ENCODE results near the gene SNX27. TPM values are rescaled to one million over a fixed set of nuclear protein-coding genes. Genes with fewer than 3 reads are reported as not detected.
A peak's percentile ranks its signal among the peaks of the same experiment; 100 is the strongest.

SNX27 gene
- total RNA-seq, 6 donors from 2014 or later, result 35.0 to 62.9 (median 51.9) TPM

GRCh38 chr1:151584278-151584677 lies 27.6 kb upstream of the SNX27 start:
- no peak overlapping the region for H3K27ac ChIP-seq
- H3K9me3 ChIP-seq, result no peaks in the 10 kb centered on the region
- no peaks in the 10 kb centered on the region for H3K4me1 ChIP-seq
- peaks cover 0 to 21% (median 8%) of the 10 kb centered on the region in 4 donors for H3K36me3 ChIP-seq
- ATAC-seq (ENCODE audit: low FRiP score in 2 of 2) (no peak), DNase-seq (no peak)
- no peaks in the 10 kb centered on the region for H3K27me3 ChIP-seq
- WGBS, 2 donors, result 72 to 81% methylated on average over 6 of the region's 6 CpGs
- TF ChIP-seq POLR2AphosphoS5 (IDR thresholded peaks at IDR 0.05) (no peak), POLR2A (IDR thresholded peaks at IDR 0.05) (no peak), EP300 (IDR thresholded peaks at IDR 0.05) (no peak)
- TF ChIP-seq, protein P1, sequence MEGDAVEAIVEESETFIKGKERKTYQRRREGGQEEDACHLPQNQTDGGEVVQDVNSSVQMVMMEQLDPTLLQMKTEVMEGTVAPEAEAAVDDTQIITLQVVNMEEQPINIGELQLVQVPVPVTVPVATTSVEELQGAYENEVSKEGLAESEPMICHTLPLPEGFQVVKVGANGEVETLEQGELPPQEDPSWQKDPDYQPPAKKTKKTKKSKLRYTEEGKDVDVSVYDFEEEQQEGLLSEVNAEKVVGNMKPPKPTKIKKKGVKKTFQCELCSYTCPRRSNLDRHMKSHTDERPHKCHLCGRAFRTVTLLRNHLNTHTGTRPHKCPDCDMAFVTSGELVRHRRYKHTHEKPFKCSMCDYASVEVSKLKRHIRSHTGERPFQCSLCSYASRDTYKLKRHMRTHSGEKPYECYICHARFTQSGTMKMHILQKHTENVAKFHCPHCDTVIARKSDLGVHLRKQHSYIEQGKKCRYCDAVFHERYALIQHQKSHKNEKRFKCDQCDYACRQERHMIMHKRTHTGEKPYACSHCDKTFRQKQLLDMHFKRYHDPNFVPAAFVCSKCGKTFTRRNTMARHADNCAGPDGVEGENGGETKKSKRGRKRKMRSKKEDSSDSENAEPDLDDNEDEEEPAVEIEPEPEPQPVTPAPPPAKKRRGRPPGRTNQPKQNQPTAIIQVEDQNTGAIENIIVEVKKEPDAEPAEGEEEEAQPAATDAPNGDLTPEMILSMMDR (IDR thresholded peaks at IDR 0.05), result no peak
- no peak overlapping the region for H3K4me3 ChIP-seq

GRCh38 chr1:151584780-151585179 lies 27.1 kb upstream of the SNX27 start:
- H3K27ac ChIP-seq, result peak overlapping the region in 2 of 4 donors; percentile 3 to 42
- H3K9me3 ChIP-seq, result no peaks in the 10 kb centered on the region
- peaks cover 0 to 16% (median 6%) of the 10 kb centered on the region in 4 donors for H3K36me3 ChIP-seq
- ATAC-seq (ENCODE audit: low FRiP score in 2 of 2) (no peak), DNase-seq (no peak)
- no peaks in the 10 kb centered on the region for H3K27me3 ChIP-seq
- H3K4me3 ChIP-seq, result no peak overlapping the region
- no peaks in the 10 kb centered on the region for H3K4me1 ChIP-seq
- TF ChIP-seq POLR2A (IDR thresholded peaks at IDR 0.05), result no peak
- 79 to 83% methylated on average over 7 of the region's 7 CpGs for WGBS, 2 donors

- TF ChIP-seq POLR2A (IDR thresholded peaks at IDR 0.05), result no peak
These were observed 26.2 kb upstream of the SNX27 start for GRCh38 chr1:151585622-151586021.

DNA sequence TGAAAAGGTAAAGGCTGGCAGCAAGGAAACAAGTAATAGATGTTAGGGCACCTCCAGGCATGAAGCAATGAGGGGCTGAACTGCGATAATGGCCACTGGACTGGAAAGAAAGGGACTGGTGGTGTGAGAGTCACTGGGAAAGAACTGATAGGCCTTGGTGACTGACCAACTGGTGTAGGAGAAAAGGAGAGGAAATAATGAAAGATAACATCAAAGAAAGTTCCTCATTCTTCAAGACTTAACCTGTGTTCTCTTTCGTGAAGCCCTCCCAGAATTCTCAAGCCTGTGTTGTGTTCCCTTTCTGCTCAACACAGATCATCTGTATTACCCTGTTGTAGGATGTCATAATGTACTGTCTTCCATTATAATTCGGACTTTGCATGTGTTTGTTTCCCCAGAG lies 20.9 kb upstream of the SNX27 start:
- H3K4me3 ChIP-seq, result no peak overlapping the region
- peaks cover 0 to 9% (median 2%) of the 10 kb centered on the region in 4 donors for H3K4me1 ChIP-seq
- no peak overlapping the region for H3K27ac ChIP-seq
- no peak for ATAC-seq (ENCODE audit: low FRiP score in 2 of 2)
- WGBS, 2 donors, result 85 to 88% methylated on average over 3 of the region's 3 CpGs
- no peaks in the 10 kb centered on the region for H3K36me3 ChIP-seq
- no peak for TF ChIP-seq POLR2AphosphoS5 (IDR thresholded peaks at IDR 0.05)
- no peak for TF ChIP-seq EP300 (IDR thresholded peaks at IDR 0.05)
- TF ChIP-seq, protein P1 (IDR thresholded peaks at IDR 0.05), result no peak
- TF ChIP-seq POLR2A (IDR thresholded peaks at IDR 0.05), result no peak
- no peaks in the 10 kb centered on the region for H3K27me3 ChIP-seq
- no peaks in the 10 kb centered on the region for H3K9me3 ChIP-seq
- no peak for DNase-seq

More at GRCh38 chr1:151585622-151586021, 26.2 kb upstream of the SNX27 start:
- Histone ChIP-seq H3K27me3 (no peaks in the 10 kb centered on the region), H3K36me3 (peaks cover 0 to 12% (median 5%) of the 10 kb centered on the region in 4 donors), H3K4me3 (no peak overlapping the region), H3K9me3 (no peaks in the 10 kb centered on the region), H3K27ac (peak overlapping the region; percentile 13 to 45 (median 38)), H3K4me1 (no peaks in the 10 kb centered on the region)
- ATAC-seq (ENCODE audit: low FRiP score in 2 of 2) (peak; percentile 72 to 90), DNase-seq (peak in 1 of 2 donors; percentile 58)
- WGBS, 2 donors, result 0 to 13% methylated on average over 1 of the region's 1 CpG

GRCh38 chr1:151593730-151594129 lies 18.1 kb upstream of the SNX27 start:
- 13 to 18% methylated on average over 9 of the region's 9 CpGs for WGBS, 2 donors
- ATAC-seq (ENCODE audit: low FRiP score in 2 of 2), result no peak
- peaks cover 0 to 9% (median 2%) of the 10 kb centered on the region in 4 donors for H3K4me1 ChIP-seq
- H3K36me3 ChIP-seq, result no peaks in the 10 kb centered on the region
- peak overlapping the region in 1 of 4 donors; percentile 17 for H3K4me3 ChIP-seq
- TF ChIP-seq POLR2AphosphoS5 (IDR thresholded peaks at IDR 0.05) (no peak), POLR2A (IDR thresholded peaks at IDR 0.05) (no peak), EP300 (IDR thresholded peaks at IDR 0.05) (no peak)
- TF ChIP-seq, protein P1 (IDR thresholded peaks at IDR 0.05), result no peak
- H3K27me3 ChIP-seq, result no peaks in the 10 kb centered on the region
- H3K9me3 ChIP-seq, result no peaks in the 10 kb centered on the region
- no peak for DNase-seq
- H3K27ac ChIP-seq, result no peak overlapping the region

DNA sequence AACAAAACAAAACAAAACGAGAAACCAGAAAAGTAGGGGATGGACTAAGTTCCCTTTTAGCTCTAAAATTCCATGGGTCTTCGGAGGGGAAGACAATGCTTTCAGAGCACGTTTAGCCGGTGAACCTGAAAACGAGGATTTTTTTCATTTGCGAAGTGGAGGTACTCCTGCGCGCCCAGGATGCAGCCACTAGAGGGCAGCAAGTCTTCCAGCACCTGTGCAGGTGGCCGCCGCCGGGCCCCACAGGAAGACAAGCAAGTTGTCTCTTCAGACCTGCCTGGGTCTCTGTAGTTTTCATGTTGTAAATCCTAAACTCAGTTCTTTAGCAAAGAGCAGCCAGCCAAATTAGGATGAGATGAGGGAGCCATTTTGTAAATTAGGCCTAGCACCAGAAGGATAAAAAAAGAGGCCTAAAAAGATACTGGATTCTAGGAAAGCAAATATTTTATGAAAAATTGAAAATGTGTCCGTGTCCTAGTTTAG lies 17.7 kb upstream of the SNX27 start:
- Histone ChIP-seq H3K36me3 (no peaks in the 10 kb centered on the region), H3K9me3 (no peaks in the 10 kb centered on the region), H3K4me3 (peak overlapping the region in 1 of 4 donors; percentile 17), H3K27ac (no peak overlapping the region), H3K4me1 (peaks cover 0 to 9% (median 2%) of the 10 kb centered on the region in 4 donors), H3K27me3 (no peaks in the 10 kb centered on the region)
- WGBS, 2 donors, result 7 to 10% methylated on average over 12 of the region's 12 CpGs
- DNase-seq, result peak; percentile 90 to 93
- no peak for TF ChIP-seq EP300 (IDR thresholded peaks at IDR 0.05)
- TF ChIP-seq, protein P1 (IDR thresholded peaks at IDR 0.05), result peak; percentile 75 to 93 (median 80)
- ATAC-seq (ENCODE audit: low FRiP score in 2 of 2), result peak; percentile 82 to 88
